CD14-positive monocyte (primary cell): ENCODE results near the gene OSBPL2. TPM values are rescaled to one million over a fixed set of nuclear protein-coding genes. Genes with fewer than 3 reads are reported as not detected.

ENCODE experiments used
- DNase-seq, 3 donors: peaks; one replicate each; pipeline ENCODE4 v3.0.0-alpha.2; 2011 to 2022
- H2AFZ ChIP-seq: 2 replicates; pipeline ENCODE4 v1.6.0; 2012; ENCODE audit warnings: mild to moderate bottlenecking, low read depth, low read length, inconsistent platforms; ENCODE audit not compliant: insufficient read depth, poor library complexity, severe bottlenecking
- H3K27ac ChIP-seq, 2 donors: 1 replicate in 1 of 2; 2 replicates in 1 of 2; pipeline ENCODE4 v1.5.1; 2012 to 2013; ENCODE audit warnings: low read length in 2 of 2, control low read depth in 1 of 2, inconsistent platforms in 1 of 2, low read depth in 1 of 2, mild to moderate bottlenecking in 1 of 2
- H3K27me3 ChIP-seq, 2 donors: one replicate each; pipeline versions ENCODE4 v1.6.0 to v1.6.1; 2011 to 2013; ENCODE audit warnings: low read length in 2 of 2; ENCODE audit not compliant: control insufficient read depth in 2 of 2, insufficient read depth in 2 of 2
- H3K36me3 ChIP-seq, 2 donors: replicated peaks in 1 of 2; 1 replicate in 1 of 2; 2 replicates in 1 of 2; pipeline versions ENCODE4 v1.5.1 to v1.6.1; 2012 to 2013; ENCODE audit warnings: low read length in 2 of 2, control low read depth in 1 of 2, inconsistent platforms in 1 of 2, mild to moderate bottlenecking in 1 of 2; ENCODE audit not compliant: insufficient read depth in 2 of 2, control insufficient read depth in 1 of 2
- H3K4me1 ChIP-seq, 2 donors: 1 replicate in 1 of 2; 2 replicates in 1 of 2; pipeline versions ENCODE4 v1.5.1 to v1.6.1; 2012 to 2013; ENCODE audit warnings: low read length in 2 of 2, control low read depth in 1 of 2, inconsistent platforms in 1 of 2, mild to moderate bottlenecking in 1 of 2, moderate library complexity in 1 of 2; ENCODE audit not compliant: insufficient read depth in 2 of 2, control insufficient read depth in 1 of 2
- H3K4me2 ChIP-seq: replicated peaks from 2 replicates; pipeline ENCODE3; 2012; ENCODE audit warnings: low read length, moderate library complexity, mild to moderate bottlenecking; ENCODE audit not compliant: poor library complexity, severe bottlenecking; ENCODE audit errors: extremely low read depth
- H3K4me3 ChIP-seq, 3 experiments: fragments of 200-600 bp in 1 of 3; sonication (generic) in 1 of 3; replicated peaks in 1 of 3; 1 replicate in 2 of 3; 2 replicates in 1 of 3; pipeline ENCODE4 v1.5.1; 2011 to 2013; ENCODE audit warnings: low read length in 3 of 3, mild to moderate bottlenecking in 3 of 3, control low read depth in 2 of 3, low read depth in 2 of 3, inconsistent platforms in 1 of 3, moderate library complexity in 1 of 3
- H3K79me2 ChIP-seq: 2 replicates; pipeline ENCODE4 v1.6.0; 2012; ENCODE audit warnings: mild to moderate bottlenecking, control low read depth, inconsistent platforms, low read length, moderate library complexity; ENCODE audit not compliant: insufficient read depth
- H3K9ac ChIP-seq: 2 replicates; pipeline ENCODE4 v1.6.0; 2017; ENCODE audit warnings: low read length, mild to moderate bottlenecking; ENCODE audit not compliant: insufficient read depth, poor library complexity, severe bottlenecking
- H3K9me3 ChIP-seq, 2 donors: replicated peaks in 1 of 2; 1 replicate in 1 of 2; 2 replicates in 1 of 2; pipeline versions ENCODE4 v1.5.1 to v1.6.1; 2012 to 2013; ENCODE audit warnings: low read length in 2 of 2, control low read depth in 1 of 2; ENCODE audit not compliant: control insufficient read depth in 1 of 2, insufficient read depth in 1 of 2
- H4K20me1 ChIP-seq: 2 replicates; pipeline ENCODE4 v1.6.0; 2012; ENCODE audit warnings: mild to moderate bottlenecking, low read length, control low read depth, moderate library complexity; ENCODE audit not compliant: insufficient read depth
- H3K27ac Mint-ChIP-seq, 7 donors: one replicate each; pipeline ENCODE4 v1.8.0; 2020; ENCODE audit warnings: mild to moderate bottlenecking in 7 of 7, mixed read lengths in 7 of 7, moderate library complexity in 6 of 7, inconsistent platforms in 2 of 7
- H3K27me3 Mint-ChIP-seq, 3 donors: one replicate each; pipeline ENCODE4 v1.8.0; 2021 to 2022; ENCODE audit warnings: low read depth in 3 of 3, mild to moderate bottlenecking in 3 of 3, mixed read lengths in 3 of 3, moderate library complexity in 3 of 3, inconsistent platforms in 1 of 3
- H3K36me3 Mint-ChIP-seq, 2 donors: one replicate each; pipeline ENCODE4 v1.8.0; 2020; ENCODE audit warnings: mixed read lengths in 2 of 2, inconsistent platforms in 1 of 2, mild to moderate bottlenecking in 1 of 2
- H3K4me1 Mint-ChIP-seq: one replicate; pipeline ENCODE4 v1.8.0; 2020; ENCODE audit warnings: mild to moderate bottlenecking, mixed read lengths
- H3K4me3 Mint-ChIP-seq, 2 donors: one replicate each; pipeline ENCODE4 v1.8.0; 2020; ENCODE audit warnings: mild to moderate bottlenecking in 2 of 2, mixed read lengths in 2 of 2, moderate library complexity in 1 of 2
- H3K9me3 Mint-ChIP-seq, 7 donors: one replicate each; pipeline ENCODE4 v1.8.0; 2020 to 2022; ENCODE audit warnings: mixed read lengths in 7 of 7, mild to moderate bottlenecking in 6 of 7, moderate library complexity in 6 of 7, inconsistent platforms in 2 of 7
- CTCF ChIP-seq: fragments of 200-600 bp; IDR thresholded peaks from one replicate; pipeline ENCODE4 v1.8.0; 2022; ENCODE audit warnings: antibody characterized with exemption, mild to moderate bottlenecking
- WGBS: methylation state at CpG from one replicate; pipeline ENCODE4 v1.1.5; 2013; ENCODE audit warnings: missing lambda C conversion rate; ENCODE audit not compliant: insufficient coverage; 5-methylcytosine and 5-hydroxymethylcytosine counted together
- intact Hi-C, 2 donors: fragments of 100-400 bp; cut with micrococcal nuclease; formaldehyde crosslinking; loops; one replicate each; pipeline versions ENCODE4 v1.15.0 to v1.15.1; 2023
- polyA plus RNA-seq, 3 donors: library from polyadenylated mRNA; depleted of rRNA in 1 of 3; unstranded in 2 of 3; stranded (reverse) in 1 of 3; fragments of 300-500 nt in 2 of 3; fragments of >200 nt in 1 of 3; fragmentation: Illumina TruSeq in 2 of 3; gene quantifications; 1 replicate in 2 of 3; 2 replicates in 1 of 3; pipeline ENCODE4 v1.2.3, GENCODE V29; 2012 to 2021

Gene OSBPL2
- polyA plus RNA-seq, 3 donors = 12.9 to 29.1 (median 17.9) TPM

- Mint-ChIP-seq H3K9me3 (no peaks in the 10 kb centered on the region), H3K4me3 (no peak overlapping the region), H3K27ac (no peak overlapping the region), H3K36me3 (peaks cover 40 to 58% of the 10 kb centered on the region in 2 donors), H3K4me1 (no peaks in the 10 kb centered on the region), H3K27me3 (peaks cover 0 to 1% (median 0%) of the 10 kb centered on the region in 3 donors)
- H4K20me1 ChIP-seq = no peaks in the 10 kb centered on the region
- peaks cover 37 to 48% of the 10 kb centered on the region in 2 donors for H3K36me3 ChIP-seq
- H3K79me2 ChIP-seq = no peaks in the 10 kb centered on the region
- no peaks in the 10 kb centered on the region for H3K27me3 ChIP-seq
- WGBS = 89% methylated on average over 21 of the region's 22 CpGs
- no peak overlapping the region for H3K4me3 ChIP-seq
- intact Hi-C loops = no loop called here
- H3K9ac ChIP-seq = no peak overlapping the region
- no peaks in the 10 kb centered on the region for H3K4me1 ChIP-seq
- H2AFZ ChIP-seq = no peak overlapping the region
- no peak for DNase-seq
- H3K9me3 ChIP-seq = no peaks in the 10 kb centered on the region
- no peak overlapping the region for H3K4me2 ChIP-seq
- TF ChIP-seq CTCF = no peak
- H3K27ac ChIP-seq = no peak overlapping the region
Measured at GRCh38 chr20:62203378-62204030, 34.8 kb upstream of the OSBPL2 start.

DNA sequence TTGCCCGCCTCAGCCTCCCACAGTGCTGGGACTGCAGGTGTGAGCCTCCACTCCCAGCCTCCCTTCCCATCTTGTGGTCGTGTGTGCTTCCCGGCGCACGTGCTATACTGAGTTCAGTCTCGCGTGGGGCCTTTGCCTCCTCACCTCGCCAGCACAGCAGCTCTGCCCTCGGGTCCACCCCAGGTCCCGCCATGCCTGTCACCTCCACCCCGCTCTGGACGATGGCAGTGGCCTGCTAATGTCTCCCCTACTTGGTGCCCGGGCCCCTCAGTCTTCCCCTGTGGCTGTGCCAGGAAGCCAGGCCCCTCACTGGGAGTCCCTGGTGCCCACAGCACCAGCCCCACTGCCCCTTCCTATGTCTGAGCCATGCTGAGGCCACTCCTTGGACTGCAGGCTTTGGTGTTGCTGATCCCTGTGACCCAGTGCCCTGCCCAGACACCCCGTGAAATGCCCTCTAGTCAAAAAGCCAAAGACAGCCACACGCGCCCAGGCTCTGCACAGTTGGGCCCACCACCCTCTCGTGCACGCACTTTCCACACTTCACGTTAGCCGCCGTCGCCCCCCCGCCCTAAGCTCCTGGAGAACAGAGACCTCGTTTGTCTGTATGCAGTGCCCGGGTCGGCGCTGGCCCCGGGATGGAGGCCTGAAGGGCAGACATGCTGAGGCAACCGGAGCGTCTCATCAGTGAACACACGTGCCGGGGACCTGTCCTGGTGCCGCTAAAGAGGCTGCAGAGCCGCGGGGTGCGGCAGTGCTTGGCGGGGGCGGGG is 32.5 kb upstream of the OSBPL2 start:
- Histone ChIP-seq H3K36me3 (peaks cover 19 to 27% of the 10 kb centered on the region in 2 donors), H3K4me3 (no peak overlapping the region), H3K9ac (no peak overlapping the region), H2AFZ (no peak overlapping the region), H3K27me3 (peaks cover 0 to 9% of the 10 kb centered on the region in 2 donors), H3K4me1 (no peaks in the 10 kb centered on the region), H4K20me1 (no peaks in the 10 kb centered on the region), H3K4me2 (no peak overlapping the region), H3K27ac (no peak overlapping the region), H3K79me2 (no peaks in the 10 kb centered on the region), H3K9me3 (no peaks in the 10 kb centered on the region)
- intact Hi-C loops = no loop called here
- no peak for TF ChIP-seq CTCF
- no peak for DNase-seq
- Mint-ChIP-seq H3K4me1 (no peaks in the 10 kb centered on the region), H3K9me3 (no peaks in the 10 kb centered on the region), H3K36me3 (peaks cover 21 to 35% of the 10 kb centered on the region in 2 donors), H3K27ac (peak overlapping the region in 1 of 7 donors; percentile 15), H3K27me3 (peaks cover 2 to 12% (median 3%) of the 10 kb centered on the region in 3 donors), H3K4me3 (no peak overlapping the region)
- 97% methylated on average over 38 of the region's 38 CpGs for WGBS
